ENCODE data around the gene ADCYAP1R1.

Gene ADCYAP1R1

DNA sequence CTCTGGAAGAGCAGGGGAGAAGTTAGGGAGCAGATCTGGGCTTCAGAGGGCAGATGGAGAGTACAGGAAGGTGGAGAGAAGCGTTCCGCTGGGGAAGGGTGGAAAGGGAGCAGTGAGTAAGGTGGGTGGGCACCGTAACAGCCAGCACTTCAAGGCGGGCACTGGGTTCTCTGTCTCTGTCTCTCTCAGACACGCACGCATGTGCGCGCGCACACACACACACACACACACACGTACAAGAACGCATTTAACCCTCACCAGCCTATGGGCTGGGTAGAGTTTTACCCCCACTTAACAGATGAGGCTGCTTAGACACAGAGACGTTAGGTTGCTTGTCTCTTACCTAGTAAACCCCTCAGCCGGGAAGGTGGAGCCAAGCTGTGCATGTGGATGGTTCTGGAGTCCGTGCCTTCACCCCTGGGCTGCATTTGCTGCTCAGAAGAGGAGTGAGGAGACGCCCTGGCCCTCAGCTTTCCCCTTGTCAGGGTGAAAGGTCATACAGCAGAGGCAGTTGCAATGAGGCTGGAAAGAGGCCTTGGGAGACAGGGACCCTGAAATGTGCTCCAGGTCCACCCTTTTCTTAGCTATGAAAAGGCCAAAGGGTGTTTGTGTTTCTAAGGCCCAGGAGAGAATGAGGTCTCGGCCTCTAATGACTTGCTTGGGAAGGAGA lies 16.0 kb downstream of the ADCYAP1R1 start:
- no peak for DNase-seq

DNA sequence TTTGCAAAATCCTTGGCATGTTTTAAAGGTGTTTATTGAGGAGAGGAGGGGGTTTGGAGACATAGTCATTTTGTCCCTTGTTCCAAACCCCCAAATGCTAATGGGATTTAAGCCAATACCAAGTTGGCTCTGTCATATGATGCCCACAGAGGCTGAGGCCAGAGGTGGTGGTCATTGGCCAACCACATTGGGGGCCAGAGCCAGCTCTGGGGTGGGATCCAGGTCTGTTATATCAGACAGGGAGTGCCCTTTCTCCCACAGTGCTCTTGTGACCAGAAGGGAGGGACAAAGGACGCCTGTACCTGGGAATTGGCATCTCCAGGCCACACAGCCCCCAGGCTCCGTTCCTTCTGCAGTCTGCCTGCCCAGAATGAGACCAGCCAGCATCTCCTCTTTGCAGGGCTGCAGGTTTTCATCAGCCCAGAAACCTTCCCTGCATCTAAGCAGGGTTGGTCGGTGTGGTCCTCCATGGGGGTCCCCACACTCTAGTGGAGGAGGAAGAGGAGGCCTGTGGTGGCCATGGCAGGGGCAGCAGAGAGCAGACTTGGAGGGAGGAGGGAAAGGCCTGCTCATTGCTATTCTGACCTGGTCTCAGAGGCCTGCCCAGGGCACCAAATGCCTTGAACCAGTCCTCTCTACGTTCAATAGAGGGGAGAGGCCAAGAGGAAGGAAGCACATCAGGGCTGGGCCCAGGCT lies 17.9 kb downstream of the ADCYAP1R1 start:
- no peak for DNase-seq

DNA sequence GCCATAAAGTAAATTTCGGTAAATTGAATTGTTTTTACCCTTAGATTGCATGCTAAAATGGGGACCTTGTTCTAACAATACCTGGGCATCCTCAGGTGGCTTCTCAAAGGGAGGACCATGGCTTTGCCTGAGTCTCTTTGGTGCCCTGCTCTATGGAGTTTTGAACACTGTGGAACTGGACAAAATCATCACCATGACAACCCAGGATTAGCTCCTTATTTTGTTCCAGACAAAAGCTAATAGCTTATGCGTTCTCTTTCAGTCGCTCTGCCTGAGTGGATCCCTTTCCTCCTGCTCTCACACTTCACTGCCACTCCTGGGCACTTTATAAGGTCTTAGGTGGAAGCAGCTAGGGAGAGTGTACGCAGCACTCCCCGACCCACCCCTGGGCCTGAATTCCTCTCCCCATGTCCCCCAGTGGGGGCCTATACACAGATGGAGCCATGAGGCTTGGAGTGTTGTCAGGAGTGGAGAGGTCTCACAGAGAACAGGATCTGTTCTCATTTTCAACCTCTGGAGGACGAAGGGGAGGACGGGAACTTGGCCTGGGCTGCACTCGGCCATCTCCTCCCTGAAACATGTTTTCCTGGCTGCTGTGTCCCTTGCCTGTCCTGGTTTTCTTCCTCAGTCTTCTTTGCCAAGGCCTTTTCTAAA lies 19.0 kb downstream of the ADCYAP1R1 start:
- DNase-seq = no peak

DNA sequence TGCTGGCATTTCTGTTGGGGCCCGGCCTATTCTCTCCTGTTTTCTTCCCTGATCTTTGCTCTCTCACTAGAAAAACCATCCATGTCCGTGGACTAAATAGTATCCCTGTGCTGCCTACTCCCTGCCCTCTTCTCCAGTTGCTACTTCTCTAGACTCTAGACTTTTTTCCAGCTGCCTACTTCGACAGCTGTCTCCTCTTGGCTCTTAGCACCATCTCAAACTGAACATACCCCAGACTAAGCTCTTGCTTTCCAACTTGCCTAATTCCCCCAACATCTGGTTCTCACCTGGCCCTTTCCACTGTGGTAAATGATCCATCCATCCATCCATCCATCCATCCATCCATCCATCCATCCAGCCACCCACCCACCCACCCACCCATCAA lies 19.5 kb downstream of the ADCYAP1R1 start:
- DNase-seq = no peak

DNA sequence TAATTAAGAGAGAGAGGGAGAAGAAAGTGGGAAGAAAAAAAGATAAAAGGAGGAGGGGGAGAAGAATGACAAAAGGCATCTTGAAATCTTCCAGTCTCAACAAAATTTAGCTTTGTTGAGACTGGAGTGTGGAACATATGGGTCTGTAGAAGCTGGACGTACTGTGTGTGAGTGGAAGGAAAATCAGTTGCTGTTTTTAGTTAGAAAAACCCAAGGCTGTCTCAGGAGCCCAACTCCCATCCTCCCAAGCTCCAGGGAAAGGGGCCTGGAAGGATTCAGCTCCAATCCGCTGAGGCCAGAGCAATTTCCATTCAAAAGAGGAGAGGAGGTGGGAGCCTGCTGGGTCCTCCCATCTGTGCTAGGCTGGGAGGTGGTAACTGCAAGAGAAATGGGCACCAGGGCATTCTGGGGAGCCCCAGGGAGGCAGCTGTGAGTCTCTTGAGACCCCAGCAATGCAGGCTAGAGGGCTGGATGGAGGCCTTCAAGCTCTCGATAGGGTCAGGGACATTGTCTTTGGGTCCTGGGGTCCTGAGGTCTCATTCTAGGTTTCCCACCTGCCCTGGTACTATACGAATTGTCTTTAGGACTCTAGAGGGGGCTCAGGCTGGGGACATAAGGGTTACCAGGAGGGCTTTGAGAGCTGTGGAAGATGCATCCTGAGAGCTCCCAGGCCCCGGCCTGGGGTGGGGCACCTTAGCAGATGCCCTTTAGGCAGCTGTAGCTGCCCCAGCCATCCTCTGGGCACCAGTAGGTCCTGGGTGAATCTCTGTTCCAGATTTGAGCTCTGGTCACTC lies 21.4 kb downstream of the ADCYAP1R1 start:
- DNase-seq = no peak

DNA sequence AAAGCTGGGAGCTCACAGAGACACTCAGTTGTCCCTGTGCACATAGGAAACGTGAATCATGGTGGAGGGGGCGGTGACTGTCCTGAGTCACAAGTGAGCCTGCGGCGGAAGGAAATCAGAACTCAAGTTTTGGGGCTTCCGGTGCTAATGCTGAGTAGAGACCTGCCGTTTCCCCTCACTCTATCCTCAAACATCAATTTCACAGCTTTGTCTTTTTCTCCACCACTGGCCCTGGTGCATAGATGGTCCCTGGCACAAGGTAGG lies 21.9 kb downstream of the ADCYAP1R1 start:
- no peak for DNase-seq

DNA sequence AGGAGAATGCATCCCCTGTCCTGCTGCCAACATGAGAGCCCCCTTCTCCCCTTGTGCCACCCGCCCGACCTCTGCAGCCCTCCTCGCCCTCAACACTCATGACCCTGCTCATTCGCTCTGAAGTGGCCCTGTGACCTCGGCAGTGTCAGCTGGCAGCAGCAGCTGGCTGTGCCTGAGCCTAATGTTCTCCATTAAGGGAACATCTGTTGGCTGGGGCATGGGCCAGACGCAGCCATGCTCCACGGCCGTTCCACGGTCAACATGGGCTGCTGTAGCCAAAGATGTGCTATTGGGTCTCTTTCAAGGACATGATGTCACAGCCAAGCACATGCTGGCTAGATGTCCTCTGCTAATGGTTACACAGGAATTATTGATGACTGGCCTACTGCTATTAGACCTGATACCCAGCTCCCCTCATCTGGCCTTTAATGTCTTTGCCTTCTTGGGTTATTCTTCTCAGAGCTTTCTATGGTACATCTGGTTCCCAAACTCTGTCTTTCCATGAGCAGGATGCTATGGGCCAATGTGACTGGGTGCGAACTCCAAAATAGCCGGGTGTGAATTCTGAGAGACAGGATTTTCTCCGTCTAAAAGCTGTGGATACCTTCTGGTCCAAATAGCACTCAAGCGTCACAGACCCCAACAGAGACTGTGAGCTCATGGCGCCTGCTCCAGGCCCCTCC lies 22.4 kb downstream of the ADCYAP1R1 start:
- no peak for DNase-seq

DNA sequence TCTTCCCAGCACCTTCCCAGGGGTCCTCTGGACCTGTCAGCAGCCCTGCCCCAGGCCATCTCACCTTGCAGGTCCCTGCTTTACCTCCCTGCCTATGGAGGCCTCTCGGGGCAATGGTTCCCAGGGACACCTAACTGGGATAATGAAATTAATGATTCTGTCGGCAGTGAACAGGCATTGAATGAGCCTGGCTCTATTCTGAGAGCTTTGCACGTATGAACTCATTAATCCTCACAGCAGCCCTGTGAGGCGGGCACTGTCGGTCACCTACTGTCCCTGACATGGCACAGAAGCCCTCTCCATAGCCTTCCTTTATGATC lies 22.9 kb downstream of the ADCYAP1R1 start:
- DNase-seq = no peak

DNA sequence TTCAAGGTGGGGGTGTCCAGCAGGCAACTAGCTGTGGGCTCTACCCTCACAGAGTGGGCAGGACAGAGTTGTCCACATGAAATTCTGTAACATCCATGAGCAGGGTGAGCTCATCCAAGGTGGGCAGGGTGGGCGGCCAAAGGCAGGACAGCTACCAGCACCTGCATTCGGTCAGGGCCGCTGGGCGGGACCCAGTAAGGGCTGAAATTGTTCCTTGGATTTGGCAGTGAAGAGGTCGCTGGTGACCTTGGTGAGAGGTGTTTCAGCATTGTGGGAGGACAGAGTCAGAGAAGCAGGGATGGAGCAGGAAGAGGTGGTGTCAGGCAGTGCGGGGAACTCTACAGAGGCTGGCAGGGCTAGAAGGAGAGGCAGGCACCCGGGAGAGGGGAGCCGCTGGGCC lies 23.9 kb downstream of the ADCYAP1R1 start:
- DNase-seq = no peak

DNA sequence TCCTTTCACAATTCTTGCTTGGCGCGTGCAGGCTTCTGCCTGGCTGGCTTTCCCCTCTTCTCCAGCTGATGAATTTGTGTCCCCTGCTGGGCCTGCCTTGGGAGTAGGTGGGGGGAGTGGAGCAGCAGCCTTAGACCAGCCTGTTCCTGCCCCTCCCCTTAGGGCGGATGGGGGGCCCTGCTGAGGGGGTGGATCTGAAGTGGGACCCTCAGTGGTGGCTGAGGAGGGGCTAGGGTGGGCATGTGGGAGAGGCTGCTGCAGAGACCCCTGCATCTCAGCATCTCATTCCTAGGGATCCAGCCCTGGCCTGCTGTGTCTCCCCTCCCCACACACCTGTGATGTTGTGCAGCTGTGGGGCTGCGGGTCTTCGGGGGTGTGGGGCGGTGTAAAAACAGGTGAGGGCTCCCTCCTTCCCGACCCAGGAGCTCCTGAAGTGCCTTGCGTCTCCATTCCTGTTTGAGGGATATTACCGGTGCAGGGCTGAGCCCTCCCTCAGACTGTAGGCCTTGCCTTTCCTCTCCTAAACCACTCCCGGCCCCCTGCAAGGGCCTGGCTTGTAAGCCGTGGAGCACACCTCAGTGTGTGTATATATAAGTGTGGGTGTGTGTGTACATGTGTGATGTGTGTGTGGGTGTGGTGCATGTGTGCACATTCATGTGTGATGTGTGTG lies 24.7 kb downstream of the ADCYAP1R1 start:
- no peak for DNase-seq

DNA sequence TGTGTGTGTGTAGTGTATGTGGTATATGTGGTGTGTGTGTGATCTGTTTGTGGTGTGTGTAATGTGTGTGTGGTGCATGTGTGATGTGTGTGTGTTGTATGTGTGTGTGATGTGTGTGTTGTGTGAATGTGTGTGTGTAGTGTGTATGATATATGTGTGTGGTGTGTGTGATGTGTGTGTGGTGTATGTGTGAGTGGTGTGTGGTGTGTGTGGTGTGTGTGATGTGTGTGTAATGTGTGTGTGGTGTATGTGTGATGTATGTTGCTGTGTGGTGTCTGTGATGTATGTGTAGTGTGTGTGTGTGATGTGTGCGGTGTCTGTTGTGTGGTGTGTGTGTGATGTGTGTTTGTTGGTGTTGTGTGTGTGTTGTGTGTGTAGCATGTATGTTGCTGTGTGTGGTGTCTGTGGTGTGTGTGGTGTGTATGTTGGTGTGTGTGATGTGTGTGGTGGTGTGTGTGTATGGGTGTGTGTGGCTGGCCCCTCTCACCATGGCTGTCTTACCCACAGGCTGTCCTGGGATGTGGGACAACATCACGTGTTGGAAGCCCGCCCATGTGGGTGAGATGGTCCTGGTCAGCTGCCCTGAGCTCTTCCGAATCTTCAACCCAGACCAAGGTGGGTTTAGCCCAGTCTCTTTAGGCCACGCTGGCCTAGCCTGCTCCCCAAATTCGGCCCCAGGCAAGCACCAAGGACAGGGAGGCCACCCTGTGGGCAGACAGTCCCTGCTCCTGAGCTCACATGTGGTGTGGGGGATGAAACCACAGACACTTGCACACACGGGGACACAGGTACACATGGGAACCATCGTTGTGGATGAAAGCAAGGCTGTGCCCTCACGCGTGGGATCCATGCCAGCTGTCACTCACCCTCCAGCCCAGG lies 25.6 kb downstream of the ADCYAP1R1 start:
- DNase-seq = no peak

DNA sequence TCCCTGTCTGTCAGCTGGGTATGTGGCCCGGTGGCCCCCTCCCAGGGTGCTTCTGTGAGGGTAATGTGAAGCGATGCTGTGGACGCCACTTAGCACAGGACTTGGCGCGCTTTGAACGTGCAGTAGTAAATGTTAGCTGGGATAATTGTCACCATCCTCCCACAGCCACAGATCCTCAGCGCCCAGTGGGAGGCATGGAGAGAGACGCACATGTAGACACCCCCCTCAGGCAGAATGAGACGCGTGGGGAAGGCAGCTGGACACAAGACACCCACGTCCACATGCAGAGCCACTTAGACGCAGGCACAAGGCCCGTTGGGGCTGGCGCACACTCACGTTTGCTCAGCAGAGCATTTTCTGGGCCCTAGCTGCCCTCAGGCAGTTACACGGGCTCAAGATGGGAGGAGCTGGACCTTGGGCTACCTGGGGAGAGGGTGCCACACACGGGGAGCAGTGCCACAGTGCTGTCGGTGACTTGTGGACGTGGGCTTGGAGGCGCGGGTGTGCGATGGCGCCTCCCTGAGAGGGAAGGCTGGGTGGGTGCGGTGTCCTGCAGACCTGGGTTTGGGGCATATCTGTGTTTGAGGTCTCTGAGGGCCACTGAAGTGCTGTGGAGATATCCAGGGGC lies 26.4 kb downstream of the ADCYAP1R1 start:
- no peak for DNase-seq

DNA sequence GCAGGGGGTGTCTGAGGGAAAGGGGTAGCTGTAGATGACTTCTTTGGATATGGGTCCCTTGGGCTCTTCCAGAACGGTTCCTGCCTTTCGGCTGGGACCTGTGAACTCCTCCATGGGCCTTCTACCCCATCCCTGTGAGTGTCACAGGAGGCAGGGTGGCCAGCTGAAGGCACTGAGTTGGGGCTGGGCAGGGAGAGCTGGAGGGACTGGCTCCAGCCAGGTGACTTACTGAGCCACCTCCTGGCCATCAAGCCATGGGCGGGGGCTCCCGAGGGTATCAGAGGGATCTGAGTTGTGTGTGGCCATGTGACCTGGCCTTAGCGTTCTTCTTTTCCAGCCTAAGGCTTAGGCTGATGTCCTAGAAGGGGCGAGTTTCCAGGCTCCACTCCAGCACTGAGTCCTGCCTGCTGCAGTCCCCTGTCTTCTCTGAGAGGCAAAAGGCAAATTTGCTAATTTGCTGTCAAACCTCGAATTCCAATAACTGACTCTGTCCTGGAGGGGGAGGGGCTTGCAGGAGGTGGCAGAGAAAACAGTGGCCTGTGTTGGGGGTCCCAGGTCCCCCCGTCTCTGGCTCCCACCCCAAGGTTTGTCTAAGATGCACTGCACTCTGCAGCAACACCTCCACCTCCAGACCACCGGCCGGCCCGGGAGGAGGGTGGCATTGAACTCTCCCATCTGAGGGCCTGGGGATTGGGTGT lies 27.2 kb downstream of the ADCYAP1R1 start:
- DNase-seq = no peak

DNA sequence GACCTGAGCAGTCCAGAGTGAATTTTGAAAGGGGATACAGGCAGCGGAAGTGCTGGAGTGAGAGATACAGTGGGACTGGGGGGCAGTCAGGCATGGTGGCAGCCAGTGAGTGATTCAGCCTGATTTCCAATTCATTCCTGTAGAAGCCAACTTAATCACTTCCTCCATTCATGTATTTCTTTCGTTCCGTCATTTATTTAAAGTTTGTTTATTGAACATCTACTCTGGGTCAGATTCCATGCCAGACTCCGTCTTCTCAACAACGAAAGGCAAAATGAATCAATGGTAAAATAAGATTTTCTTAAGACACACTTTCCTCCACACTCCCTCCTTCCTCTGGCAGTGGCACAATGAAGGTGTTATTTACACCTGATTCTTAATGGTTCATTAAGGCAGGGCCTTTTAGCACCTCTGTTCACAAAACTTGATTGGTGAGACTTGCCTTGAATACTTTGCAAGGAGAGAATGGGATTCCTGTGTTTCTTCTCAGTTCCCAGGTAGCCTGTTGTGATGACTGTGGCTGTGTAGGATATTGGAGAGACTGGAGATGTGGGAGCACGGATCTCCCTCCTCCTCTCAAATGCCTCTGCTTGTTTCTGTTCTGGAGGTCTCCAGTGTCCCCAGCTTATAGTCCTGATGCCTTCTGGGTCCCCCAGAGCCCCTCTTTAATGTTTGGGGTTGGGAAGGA lies 27.9 kb downstream of the ADCYAP1R1 start:
- DNase-seq = no peak

DNA sequence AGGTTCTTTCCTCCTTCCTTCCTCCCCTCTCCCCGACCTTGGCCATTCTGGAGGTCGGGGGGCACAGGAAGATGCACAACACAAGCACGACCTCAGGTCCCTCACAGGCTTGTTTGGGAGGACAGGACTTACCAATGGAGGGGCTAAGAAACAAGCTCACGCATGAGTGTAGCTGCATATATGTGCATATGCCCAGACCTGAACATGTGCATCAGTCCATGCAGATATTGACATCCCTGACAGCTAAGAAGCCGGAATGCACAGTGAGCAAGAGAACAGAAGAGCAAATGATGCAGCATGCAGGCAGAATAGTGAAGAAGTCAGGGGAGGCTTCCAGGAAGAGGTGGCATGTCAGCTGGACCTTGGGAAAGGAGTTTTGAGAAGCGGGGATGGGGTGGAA lies 28.7 kb downstream of the ADCYAP1R1 start:
- DNase-seq = no peak

DNA sequence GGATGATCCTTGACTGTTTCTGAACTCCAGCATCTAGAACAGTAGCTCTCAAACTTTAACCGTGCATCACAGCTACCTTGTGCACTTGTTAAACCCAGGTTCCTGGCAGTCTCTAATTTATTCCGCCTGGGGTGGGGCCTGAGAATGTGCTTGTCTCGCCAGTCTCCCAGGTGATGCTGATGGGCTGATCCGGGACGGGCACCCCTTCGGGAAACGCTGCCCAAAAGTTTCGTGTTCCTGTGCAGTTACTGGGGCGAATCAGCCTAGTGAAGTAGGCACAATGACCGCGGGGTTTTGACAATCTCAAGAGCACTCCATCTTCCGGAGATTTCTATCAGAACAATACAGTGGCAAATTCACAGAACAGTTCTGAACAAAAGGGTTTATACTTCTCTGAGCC lies 29.9 kb downstream of the ADCYAP1R1 start:
- DNase-seq = no peak

DNA sequence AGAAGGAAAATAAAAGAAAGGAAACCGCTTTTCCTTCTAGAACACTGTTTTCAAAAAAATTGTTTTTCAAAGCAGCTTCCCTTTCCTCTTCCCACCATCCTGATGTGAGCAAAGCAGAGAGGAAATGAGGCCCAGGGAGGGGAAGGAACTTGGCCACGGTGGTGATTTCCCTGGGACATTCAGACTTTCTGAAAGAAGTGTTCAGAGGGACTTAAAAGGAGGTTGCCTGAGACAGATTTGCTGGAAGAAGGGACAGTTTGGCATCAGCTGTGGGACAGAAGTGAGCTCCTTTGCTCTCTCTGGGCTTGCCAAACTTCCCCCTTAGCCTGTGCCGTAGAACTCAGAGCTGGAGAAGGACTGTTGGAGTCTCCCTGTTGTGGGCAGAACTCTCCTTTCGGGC lies 30.3 kb downstream of the ADCYAP1R1 start:
- no peak for DNase-seq

DNA sequence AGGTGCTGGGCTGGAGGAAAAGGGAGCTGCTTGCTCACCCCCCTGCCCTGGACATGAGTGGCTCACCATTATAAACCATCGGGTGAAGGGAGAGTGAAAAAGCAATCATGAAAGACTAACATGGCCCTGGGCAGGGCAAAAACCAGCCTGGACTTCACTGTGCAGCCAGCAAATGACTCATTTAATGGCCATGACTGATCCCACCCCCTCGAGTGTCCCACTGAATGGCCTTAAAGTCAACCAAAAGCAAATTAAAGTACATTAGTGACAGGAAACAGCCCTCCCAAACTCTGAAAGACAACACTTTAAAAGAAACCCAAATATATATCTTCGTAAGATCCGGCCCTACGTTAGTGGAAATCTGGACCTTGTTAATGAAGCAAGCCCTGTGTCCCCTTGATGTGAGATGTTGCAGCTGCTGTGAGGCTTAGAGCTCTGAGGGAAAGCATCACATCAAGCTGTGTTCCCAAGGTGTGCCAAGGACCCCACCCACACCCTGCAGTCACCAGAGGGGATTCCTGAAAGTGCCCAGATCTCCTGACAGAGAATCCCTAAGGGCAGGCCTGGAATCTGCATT lies 31.2 kb downstream of the ADCYAP1R1 start:
- no peak for DNase-seq

DNA sequence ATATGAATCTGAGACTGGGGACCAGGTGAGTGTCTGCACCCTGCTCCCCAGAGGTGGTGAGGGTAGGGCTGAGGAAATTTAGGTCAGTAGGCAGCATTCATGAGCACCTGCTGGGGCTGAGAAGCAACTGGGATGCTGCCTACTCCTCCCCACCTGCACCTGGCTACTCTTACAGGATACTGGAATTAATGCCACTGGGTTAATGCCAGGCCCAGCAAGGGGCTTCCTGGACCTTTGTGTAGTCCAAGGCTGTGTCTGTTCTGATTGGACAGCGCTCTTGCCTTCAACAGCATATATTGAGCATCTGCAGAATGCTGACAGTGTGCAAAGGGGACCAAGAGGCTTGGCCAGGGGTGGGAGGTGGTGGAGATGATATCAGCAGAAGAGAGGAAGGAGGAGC lies 32.1 kb downstream of the ADCYAP1R1 start:
- no peak for DNase-seq

DNA sequence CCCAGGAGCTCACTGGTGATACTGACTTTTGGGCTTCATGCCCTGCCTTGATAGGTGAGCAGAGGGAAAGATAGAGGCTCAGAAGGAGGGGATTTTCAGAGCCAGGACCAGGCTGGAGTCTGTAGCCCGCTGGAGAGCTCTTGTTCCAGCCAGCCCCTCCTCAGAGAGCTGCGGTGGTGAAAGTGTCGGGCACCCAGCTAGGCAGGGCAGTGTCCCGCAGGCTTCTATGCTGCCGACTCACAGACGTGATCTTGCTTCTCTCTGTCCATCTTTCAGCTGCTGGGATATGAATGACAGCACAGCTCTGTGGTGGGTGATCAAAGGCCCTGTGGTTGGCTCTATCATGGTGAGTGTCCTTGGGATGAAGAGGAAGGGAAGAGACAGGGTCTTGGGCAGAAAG lies 35.2 kb downstream of the ADCYAP1R1 start:
- no peak for DNase-seq
